Ascending aorta (tissue), 2 donors: ENCODE measurements around the gene SOX18. TPM values are rescaled to one million over a fixed set of nuclear protein-coding genes. Genes with fewer than 3 reads are reported as not detected.

Experiments used
- DNase-seq, 2 donors: peaks; one replicate each; pipeline ENCODE4 v3.0.0-alpha.2; 2019; ENCODE audit warnings: low spot score in 2 of 2
- H3K27ac ChIP-seq, 2 donors: fragments of 200-600 bp; sonication (generic); one replicate each; pipeline ENCODE4 v1.5.1; 2016 to 2017; ENCODE audit warnings: mild to moderate bottlenecking in 1 of 2
- H3K27me3 ChIP-seq: fragments of 200-600 bp; sonication (generic); one replicate; pipeline ENCODE4 v1.5.1; 2017
- H3K36me3 ChIP-seq, 2 donors: fragments of 200-600 bp; sonication (generic); one replicate each; pipeline ENCODE4 v1.5.1; 2016
- H3K4me1 ChIP-seq, 2 donors: fragments of 200-600 bp; sonication (generic); one replicate each; pipeline ENCODE4 v1.5.1; 2016 to 2017; ENCODE audit warnings: mild to moderate bottlenecking in 1 of 2
- H3K4me3 ChIP-seq, 2 donors: fragments of 200-600 bp; sonication (generic); one replicate each; pipeline ENCODE4 v1.5.1; 2016 to 2017; ENCODE audit warnings: mild to moderate bottlenecking in 1 of 2
- H3K9me3 ChIP-seq, 2 donors: fragments of 200-600 bp; sonication (generic); one replicate each; pipeline ENCODE4 v1.5.1; 2016
- CTCF ChIP-seq, 3 experiments: fragments of 200-600 bp in 2 of 3; fragments of 450-650 bp in 1 of 3; sonication (generic) in 2 of 3; IDR thresholded peaks; one replicate each; pipeline ENCODE4 v1.5.1; 2016 to 2019; ENCODE audit warnings: antibody characterized with exemption in 3 of 3, mild to moderate bottlenecking in 1 of 3, moderate library complexity in 1 of 3
- intact Hi-C: fragments of 100-400 bp; cut with DNase I; formaldehyde crosslinking; loops from one replicate; pipeline ENCODE4 v1.15.1; 2023
- total RNA-seq: library from RNA; depleted of rRNA; stranded (reverse); fragments of >200 nt; gene quantifications from one replicate; pipeline ENCODE4 v1.1.0, GENCODE V29; 2016

The SOX18 gene
- total RNA-seq, 1 donor from 2014 or later = 244 TPM

DNA sequence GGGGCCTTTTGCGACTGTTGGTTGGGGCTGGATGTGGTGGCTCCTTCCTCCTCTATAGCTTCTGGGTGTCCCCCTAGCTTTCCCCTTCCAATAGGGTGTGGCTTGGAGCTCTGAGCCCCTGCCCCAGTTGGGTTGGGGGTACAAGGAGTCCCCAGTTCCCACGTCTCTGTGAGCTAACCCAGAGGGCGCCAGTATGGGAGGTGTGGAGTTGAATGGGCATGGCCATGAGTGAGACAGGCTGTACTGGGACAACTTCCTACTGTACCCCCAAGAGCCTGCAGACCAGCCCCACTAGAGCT, 12.3 kb downstream of the SOX18 start:
- Histone ChIP-seq H3K9me3 (no peaks in the 10 kb centered on the region), H3K27ac (no peak overlapping the region), H3K4me1 (peaks cover 5 to 18% of the 10 kb centered on the region in 2 donors), H3K4me3 (no peak overlapping the region), H3K36me3 (peaks cover 19 to 21% of the 10 kb centered on the region in 2 donors), H3K27me3 (peaks cover 27% of the 10 kb centered on the region)
- no peak for TF ChIP-seq CTCF (IDR thresholded peaks at IDR 0.05)
- DNase-seq = no peak
- intact Hi-C loops = no loop called here

DNA sequence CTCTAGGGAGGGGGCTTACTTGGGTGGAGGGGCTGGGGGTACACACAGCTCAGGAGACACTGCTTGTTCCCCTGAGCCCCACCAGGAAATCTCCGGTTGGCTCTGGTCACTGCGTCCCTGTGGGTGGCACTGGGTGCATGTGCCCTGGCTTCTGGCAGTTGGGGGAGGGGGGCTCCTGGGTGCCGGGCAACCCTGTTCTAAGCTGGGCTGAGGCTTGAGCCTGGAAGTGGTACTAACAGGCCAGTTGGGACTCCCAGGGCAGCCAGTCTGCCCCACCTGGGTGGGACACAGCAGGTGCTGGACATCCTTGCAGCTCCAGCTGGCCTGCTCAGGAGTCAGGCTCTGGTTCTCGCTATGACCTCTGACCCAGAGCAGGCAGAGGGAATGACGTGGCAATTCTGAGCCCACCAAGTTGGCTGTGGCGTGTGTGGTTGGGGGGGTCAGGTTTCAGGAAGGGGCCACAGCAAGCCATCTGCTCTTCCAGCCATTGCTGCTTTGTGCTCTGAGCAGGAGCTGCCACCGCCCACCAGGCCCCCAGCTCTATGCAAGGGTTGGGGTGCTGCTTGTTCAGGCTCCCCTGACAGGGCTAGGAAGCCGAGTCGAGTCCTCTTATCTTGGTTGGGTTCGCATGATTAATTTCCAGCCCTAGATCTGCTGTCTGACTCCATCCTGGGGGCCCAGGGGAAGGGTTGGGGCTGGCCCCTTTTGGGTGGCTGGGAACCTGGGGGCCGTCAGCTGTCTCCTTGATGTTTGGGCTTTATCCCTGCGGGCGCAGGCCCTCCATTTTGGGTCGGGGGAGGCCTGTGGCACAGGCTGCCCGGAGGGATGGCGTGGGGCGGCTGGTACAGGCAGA, 12.9 kb downstream of the SOX18 start:
- Histone ChIP-seq H3K4me3 (no peak overlapping the region), H3K9me3 (no peaks in the 10 kb centered on the region), H3K27me3 (peaks cover 22% of the 10 kb centered on the region), H3K4me1 (peaks cover 5 to 15% of the 10 kb centered on the region in 2 donors), H3K36me3 (peaks cover 25 to 26% of the 10 kb centered on the region in 2 donors), H3K27ac (no peak overlapping the region)
- no peak for DNase-seq
- TF ChIP-seq CTCF (IDR thresholded peaks at IDR 0.05) = no peak
- intact Hi-C loops = no loop called here

DNA sequence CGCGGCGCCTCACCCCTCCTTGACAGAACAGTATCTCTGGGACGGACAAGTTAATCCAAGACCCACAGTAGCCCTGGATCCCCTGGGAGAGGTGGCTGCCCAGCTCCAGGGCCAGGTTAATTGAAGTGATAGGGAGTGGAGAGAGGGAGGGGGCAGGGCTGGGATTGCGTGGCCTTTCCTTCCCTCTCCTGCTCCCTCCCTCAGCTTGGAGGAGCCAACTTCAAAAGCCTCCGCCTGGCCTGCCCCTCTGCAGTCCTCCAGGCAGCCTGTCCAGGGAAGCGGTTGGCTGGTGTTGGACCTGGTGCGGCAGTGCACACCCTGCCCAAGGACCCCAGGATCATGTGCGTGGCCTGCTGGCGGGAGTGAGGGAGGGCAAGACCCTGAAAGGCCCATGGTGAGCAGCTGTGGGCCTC, 13.5 kb downstream of the SOX18 start, which contains the start of gene C20orf204:
C20orf204 (plus strand) TSS at position 250 of the 413 bp plus-strand sequence; CDS start at position 392, 142 bp downstream.
- H3K27me3 ChIP-seq = peaks cover 16% of the 10 kb centered on the region
- peaks cover 5 to 15% of the 10 kb centered on the region in 2 donors for H3K4me1 ChIP-seq
- H3K4me3 ChIP-seq = no peak within 1 kb of the TSS
- no peak within 1 kb of the TSS for H3K27ac ChIP-seq
- DNase-seq = no peak
- intact Hi-C loops = no loop called here
- H3K9me3 ChIP-seq = no peaks in the 10 kb centered on the region
- no peak for TF ChIP-seq CTCF (IDR thresholded peaks at IDR 0.05)
- H3K36me3 ChIP-seq = peaks cover 28 to 33% of the 10 kb centered on the region in 2 donors

DNA sequence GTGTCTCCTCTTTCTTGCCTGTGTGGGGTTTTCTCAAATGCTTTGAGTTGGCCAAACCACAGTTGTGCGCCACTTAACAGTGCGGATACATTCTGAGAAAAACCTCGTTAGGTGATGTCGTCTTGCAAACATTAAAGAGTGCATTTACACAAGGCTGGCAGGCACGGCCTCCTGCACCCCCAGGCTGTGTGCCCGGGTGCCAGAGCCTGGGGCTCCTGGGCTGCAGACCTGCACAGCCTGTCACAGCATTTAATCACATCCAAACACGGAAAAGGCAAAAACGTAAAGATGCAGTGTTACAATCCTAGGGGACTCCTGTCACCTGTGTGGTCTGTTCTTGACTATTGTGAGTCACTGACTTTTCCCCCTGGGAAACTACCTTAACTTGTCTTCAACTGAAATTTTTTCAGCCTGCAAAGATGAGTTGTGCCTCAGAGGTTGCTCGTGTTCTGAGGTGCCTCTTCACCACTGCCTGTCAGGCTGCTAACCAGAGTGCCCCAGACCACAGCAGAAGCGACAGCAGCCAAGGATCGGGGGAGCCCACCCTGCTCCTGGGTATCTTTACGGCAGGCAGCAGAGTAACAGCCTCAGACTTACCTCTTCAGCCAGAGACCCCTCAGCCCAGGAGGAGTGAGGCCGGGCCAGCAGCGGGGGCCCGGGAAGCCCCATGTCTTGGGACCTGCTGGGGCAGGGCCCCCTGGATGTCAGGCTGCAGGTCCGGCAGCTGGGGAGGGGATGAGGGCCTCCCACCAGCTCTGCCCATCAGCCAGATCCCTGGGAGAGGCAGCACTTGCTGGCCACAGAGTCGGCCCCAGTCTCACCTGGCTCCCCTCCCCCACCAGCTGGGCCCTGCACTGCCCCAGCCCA, 14.1 kb downstream of the SOX18 start:
- TF ChIP-seq CTCF (IDR thresholded peaks at IDR 0.05) = no peak
- Histone ChIP-seq H3K9me3 (no peaks in the 10 kb centered on the region), H3K4me3 (no peak overlapping the region), H3K27ac (no peak overlapping the region), H3K4me1 (peaks cover 5 to 15% of the 10 kb centered on the region in 2 donors), H3K27me3 (peaks cover 13% of the 10 kb centered on the region), H3K36me3 (peaks cover 35 to 39% of the 10 kb centered on the region in 2 donors)
- intact Hi-C loops = no loop called here
- DNase-seq = no peak

- Histone ChIP-seq H3K4me3 (no peak overlapping the region), H3K4me1 (peaks cover 5 to 10% of the 10 kb centered on the region in 2 donors), H3K27ac (no peak overlapping the region), H3K27me3 (peaks cover 13% of the 10 kb centered on the region), H3K36me3 (peaks cover 47 to 52% of the 10 kb centered on the region in 2 donors), H3K9me3 (no peaks in the 10 kb centered on the region)
- intact Hi-C loops = no loop called here
- no peak for DNase-seq
- no peak for TF ChIP-seq CTCF (IDR thresholded peaks at IDR 0.05)
These were observed 15.4 kb downstream of the SOX18 start for GRCh38 chr20:64033981-64034493.
